Measurements from ENCODE around the gene HECW1. TPM values are rescaled to one million over a fixed set of nuclear protein-coding genes. Genes with fewer than 3 reads are reported as not detected.

HECW1 gene
- total RNA-seq, 3 donors from 2014 or later (not counting 1 experiment from before 2014, with no cell fraction given): not detected

GRCh38 chr7:43298617-43299016 lies 186.2 kb downstream of the HECW1 start:
- no peak for DNase-seq
- intact Hi-C loops (cut with micrococcal nuclease): no loop called here
- ATAC-seq: no peak
- H3K27me3 ChIP-seq (ENCODE audit: control insufficient read depth, insufficient read depth, low read length): no peaks in the 10 kb centered on the region
- H3K27ac ChIP-seq (ENCODE audit: low read length): no peak overlapping the region
- no peak overlapping the region for H3K27ac Mint-ChIP-seq
- H3K9me3 Mint-ChIP-seq: no peaks in the 10 kb centered on the region
- H3K4me3 Mint-ChIP-seq: no peak overlapping the region
- H3K4me1 ChIP-seq (ENCODE audit: control insufficient read depth, insufficient read depth, low read length): no peaks in the 10 kb centered on the region
- WGBS (ENCODE audit: insufficient coverage): 93% methylated on average over 8 of the region's 8 CpGs
- H3K36me3 ChIP-seq (ENCODE audit: control insufficient read depth, insufficient read depth, low read length): no peaks in the 10 kb centered on the region
- TF ChIP-seq CTCF (IDR thresholded peaks at IDR 0.05): no peak
- no peaks in the 10 kb centered on the region for H3K9me3 ChIP-seq (ENCODE audit: control insufficient read depth, insufficient read depth, low read length)
- peaks cover 9 to 39% of the 10 kb centered on the region in 2 donors for H3K27me3 Mint-ChIP-seq (ENCODE audit: low read depth in 2 of 2)
- H3K36me3 Mint-ChIP-seq: no peaks in the 10 kb centered on the region
- no peaks in the 10 kb centered on the region for H3K4me1 Mint-ChIP-seq
- H3K4me3 ChIP-seq (ENCODE audit: low read length): no peak overlapping the region

- ATAC-seq (no peak), DNase-seq (no peak)
- Histone ChIP-seq H3K27me3 (ENCODE audit: control insufficient read depth, insufficient read depth, low read length) (no peaks in the 10 kb centered on the region), H3K9me3 (ENCODE audit: control insufficient read depth, insufficient read depth, low read length) (no peaks in the 10 kb centered on the region), H3K27ac (ENCODE audit: low read length) (no peak overlapping the region), H3K4me3 (ENCODE audit: low read length) (no peak overlapping the region), H3K4me1 (ENCODE audit: control insufficient read depth, insufficient read depth, low read length) (no peaks in the 10 kb centered on the region), H3K36me3 (ENCODE audit: control insufficient read depth, insufficient read depth, low read length) (no peaks in the 10 kb centered on the region)
- intact Hi-C loops (cut with micrococcal nuclease): no loop called here
- Mint-ChIP-seq H3K4me1 (no peaks in the 10 kb centered on the region), H3K36me3 (no peaks in the 10 kb centered on the region), H3K9me3 (no peaks in the 10 kb centered on the region), H3K27ac (no peak overlapping the region), H3K27me3 (ENCODE audit: low read depth in 2 of 2) (peaks cover 5 to 30% of the 10 kb centered on the region in 2 donors), H3K4me3 (no peak overlapping the region)
- no peak for TF ChIP-seq CTCF (IDR thresholded peaks at IDR 0.05)
- WGBS (ENCODE audit: insufficient coverage): 77% methylated on average over 3 of the region's 3 CpGs
Observed at GRCh38 chr7:43300121-43300520, 187.7 kb downstream of the HECW1 start.

GRCh38 chr7:43302211-43302711 lies 189.8 kb downstream of the HECW1 start:
- intact Hi-C loops (cut with micrococcal nuclease): no loop called here
- Histone ChIP-seq H3K27me3 (ENCODE audit: control insufficient read depth, insufficient read depth, low read length) (no peaks in the 10 kb centered on the region), H3K9me3 (ENCODE audit: control insufficient read depth, insufficient read depth, low read length) (no peaks in the 10 kb centered on the region), H3K4me1 (ENCODE audit: control insufficient read depth, insufficient read depth, low read length) (no peaks in the 10 kb centered on the region), H3K36me3 (ENCODE audit: control insufficient read depth, insufficient read depth, low read length) (no peaks in the 10 kb centered on the region), H3K27ac (ENCODE audit: low read length) (no peak overlapping the region), H3K4me3 (ENCODE audit: low read length) (no peak overlapping the region)
- Mint-ChIP-seq H3K27me3 (ENCODE audit: low read depth in 2 of 2) (peaks cover 8 to 38% of the 10 kb centered on the region in 2 donors), H3K9me3 (no peaks in the 10 kb centered on the region), H3K27ac (no peak overlapping the region), H3K4me3 (no peak overlapping the region), H3K36me3 (no peaks in the 10 kb centered on the region), H3K4me1 (no peaks in the 10 kb centered on the region)
- DNase-seq (no peak), ATAC-seq (peak in 2 of 3 donors; percentile 12 to 14)
- 36% methylated on average over 8 of the region's 10 CpGs for WGBS (ENCODE audit: insufficient coverage)
- no peak for TF ChIP-seq CTCF (IDR thresholded peaks at IDR 0.05)

GRCh38 chr7:43302773-43303460 lies 190.5 kb downstream of the HECW1 start:
- Mint-ChIP-seq H3K4me1 (no peaks in the 10 kb centered on the region), H3K27me3 (ENCODE audit: low read depth in 2 of 2) (peaks cover 8 to 38% of the 10 kb centered on the region in 2 donors), H3K27ac (no peak overlapping the region), H3K9me3 (no peaks in the 10 kb centered on the region), H3K4me3 (no peak overlapping the region), H3K36me3 (no peaks in the 10 kb centered on the region)
- H3K4me1 ChIP-seq (ENCODE audit: control insufficient read depth, insufficient read depth, low read length): no peaks in the 10 kb centered on the region
- no peak overlapping the region for H3K27ac ChIP-seq (ENCODE audit: low read length)
- DNase-seq (no peak), ATAC-seq (no peak)
- H3K27me3 ChIP-seq (ENCODE audit: control insufficient read depth, insufficient read depth, low read length): no peaks in the 10 kb centered on the region
- intact Hi-C loops (cut with micrococcal nuclease): no loop called here
- H3K9me3 ChIP-seq (ENCODE audit: control insufficient read depth, insufficient read depth, low read length): no peaks in the 10 kb centered on the region
- no peak for TF ChIP-seq CTCF (IDR thresholded peaks at IDR 0.05)
- H3K4me3 ChIP-seq (ENCODE audit: low read length): no peak overlapping the region
- no peaks in the 10 kb centered on the region for H3K36me3 ChIP-seq (ENCODE audit: control insufficient read depth, insufficient read depth, low read length)
- 68% methylated on average over 6 of the region's 11 CpGs for WGBS (ENCODE audit: insufficient coverage)

Measured in natural killer cell (primary cell).